Activated T-helper 1 cell treated with anti-CD3 and anti-CD28 coated beads, Interleukin-12 subunit alpha, Interleukin-12 subunit beta, Interleukin-2, Interleukin-4 antibody, amounts not matched to agents 30 ng/mL and 10 ng/mL and 1 ng/mL, durations not matched to agents 14 hours and 24 hours and 36 hours (primary cell): ENCODE results near the gene CCDC27. TPM values are rescaled to one million over a fixed set of nuclear protein-coding genes. Genes with fewer than 3 reads are reported as not detected.
"Not testable (repeated sequence)": the region's sequence is repeated elsewhere in the genome, so short reads cannot be mapped to it uniquely, and the experiment has no call there.

ENCODE experiments used
- DNase-seq: peaks from one replicate; pipeline ENCODE4 v3.0.0; 2021; ENCODE audit warnings: low spot score
- H3K27ac Mint-ChIP-seq: one replicate; pipeline ENCODE4 v1.8.0; 2021; ENCODE audit warnings: mild to moderate bottlenecking, mixed read lengths
- H3K27me3 Mint-ChIP-seq: one replicate; pipeline ENCODE4 v1.8.0; 2022; ENCODE audit warnings: mild to moderate bottlenecking, moderate library complexity, mixed read lengths; ENCODE audit not compliant: insufficient read depth
- H3K36me3 Mint-ChIP-seq: one replicate; pipeline ENCODE4 v1.8.0; 2021; ENCODE audit warnings: low read depth, mixed read lengths
- H3K4me1 Mint-ChIP-seq: one replicate; pipeline ENCODE4 v1.8.0; 2021; ENCODE audit warnings: low read depth, mixed read lengths
- H3K4me3 Mint-ChIP-seq: one replicate; pipeline ENCODE4 v1.8.0; 2021; ENCODE audit warnings: mild to moderate bottlenecking, moderate library complexity, mixed read lengths
- H3K9me3 Mint-ChIP-seq: one replicate; pipeline ENCODE4 v1.8.0; 2021; ENCODE audit warnings: mixed read lengths
- intact Hi-C: fragments of 100-400 bp; cut with micrococcal nuclease; formaldehyde crosslinking; loops from one replicate; pipeline ENCODE4 v1.15.1; 2024
- total RNA-seq: library from RNA; stranded (reverse); gene quantifications from 2 replicates; pipeline ENCODE4 v1.2.3, GENCODE V29; 2022

CCDC27 gene
- total RNA-seq, 1 donor from 2014 or later, result not detected

GRCh38 chr1:3712573-3713535 is 39.4 kb upstream of the CCDC27 start:
- H3K4me1 Mint-ChIP-seq, result no peaks in the 10 kb centered on the region
- intact Hi-C loops, result no loop called here
- peaks cover 3% of the 10 kb centered on the region for H3K27me3 Mint-ChIP-seq
- H3K4me3 Mint-ChIP-seq, result no peak overlapping the region
- H3K9me3 Mint-ChIP-seq, result no peaks in the 10 kb centered on the region
- no peak overlapping the region for H3K27ac Mint-ChIP-seq
- DNase-seq, result no peak
- H3K36me3 Mint-ChIP-seq, result no peaks in the 10 kb centered on the region

GRCh38 chr1:3713840-3714239 is 38.4 kb upstream of the CCDC27 start:
- no peaks in the 10 kb centered on the region for H3K27me3 Mint-ChIP-seq
- H3K4me1 Mint-ChIP-seq, result no peaks in the 10 kb centered on the region
- intact Hi-C loops, result no loop called here
- H3K9me3 Mint-ChIP-seq, result no peaks in the 10 kb centered on the region
- H3K36me3 Mint-ChIP-seq, result no peaks in the 10 kb centered on the region
- no peak for DNase-seq
- H3K27ac Mint-ChIP-seq, result no peak overlapping the region
- no peak overlapping the region for H3K4me3 Mint-ChIP-seq

GRCh38 chr1:3714284-3714741 is 37.9 kb upstream of the CCDC27 start:
- H3K36me3 Mint-ChIP-seq, result no peaks in the 10 kb centered on the region
- H3K27me3 Mint-ChIP-seq, result no peaks in the 10 kb centered on the region
- intact Hi-C loops, result no loop called here
- no peak overlapping the region for H3K27ac Mint-ChIP-seq
- DNase-seq, result no peak
- H3K4me3 Mint-ChIP-seq, result no peak overlapping the region
- H3K4me1 Mint-ChIP-seq, result no peaks in the 10 kb centered on the region
- H3K9me3 Mint-ChIP-seq, result no peaks in the 10 kb centered on the region

GRCh38 chr1:3714814-3715213 is 37.4 kb upstream of the CCDC27 start:
- Mint-ChIP-seq H3K27ac (no peak overlapping the region), H3K36me3 (no peaks in the 10 kb centered on the region), H3K4me1 (no peaks in the 10 kb centered on the region), H3K9me3 (no peaks in the 10 kb centered on the region), H3K27me3 (no peaks in the 10 kb centered on the region), H3K4me3 (no peak overlapping the region)
- no peak for DNase-seq
- intact Hi-C loops, result no loop called here

GRCh38 chr1:3716351-3716750 is 35.9 kb upstream of the CCDC27 start:
- Mint-ChIP-seq H3K36me3 (no peaks in the 10 kb centered on the region), H3K9me3 (no peaks in the 10 kb centered on the region)
- intact Hi-C loops, result no loop called here

GRCh38 chr1:3717041-3717714 is 35.1 kb upstream of the CCDC27 start:
- intact Hi-C loops, result no loop called here
- no peak for DNase-seq
- no peak overlapping the region for H3K27ac Mint-ChIP-seq
- H3K4me3 Mint-ChIP-seq, result no peak overlapping the region
- no peaks in the 10 kb centered on the region for H3K4me1 Mint-ChIP-seq
- no peaks in the 10 kb centered on the region for H3K9me3 Mint-ChIP-seq
- H3K36me3 Mint-ChIP-seq, result no peaks in the 10 kb centered on the region
- no peaks in the 10 kb centered on the region for H3K27me3 Mint-ChIP-seq

More at GRCh38 chr1:3716351-3716750, 35.9 kb upstream of the CCDC27 start:
- Mint-ChIP-seq H3K27ac (no peak overlapping the region), H3K4me1 (no peaks in the 10 kb centered on the region), H3K4me3 (no peak overlapping the region), H3K27me3 (no peaks in the 10 kb centered on the region)
- no peak for DNase-seq

- H3K9me3 Mint-ChIP-seq, result no peaks in the 10 kb centered on the region
- intact Hi-C loops, result no loop called here
- H3K4me1 Mint-ChIP-seq, result no peaks in the 10 kb centered on the region
- H3K4me3 Mint-ChIP-seq, result no peak overlapping the region
- no peaks in the 10 kb centered on the region for H3K27me3 Mint-ChIP-seq
- no peak overlapping the region for H3K27ac Mint-ChIP-seq
- DNase-seq, result peak; percentile 8
- no peaks in the 10 kb centered on the region for H3K36me3 Mint-ChIP-seq
These were observed 34.3 kb upstream of the CCDC27 start for GRCh38 chr1:3717715-3718601.

GRCh38 chr1:3718764-3719163 is 33.5 kb upstream of the CCDC27 start:
- Mint-ChIP-seq H3K27me3 (no peaks in the 10 kb centered on the region), H3K4me1 (no peaks in the 10 kb centered on the region), H3K9me3 (no peaks in the 10 kb centered on the region), H3K36me3 (no peaks in the 10 kb centered on the region), H3K27ac (no peak overlapping the region), H3K4me3 (no peak overlapping the region)
- DNase-seq, result no peak
- intact Hi-C loops, result no loop called here

GRCh38 chr1:3721955-3722465 is 30.2 kb upstream of the CCDC27 start:
- Mint-ChIP-seq H3K27me3 (no peaks in the 10 kb centered on the region), H3K9me3 (no peaks in the 10 kb centered on the region)
- intact Hi-C loops, result no loop called here

GRCh38 chr1:3722846-3723245 is 29.4 kb upstream of the CCDC27 start:
- Mint-ChIP-seq H3K9me3 (no peaks in the 10 kb centered on the region), H3K27ac (no peak overlapping the region), H3K4me3 (no peak overlapping the region), H3K27me3 (no peaks in the 10 kb centered on the region), H3K36me3 (no peaks in the 10 kb centered on the region), H3K4me1 (no peaks in the 10 kb centered on the region)
- no peak for DNase-seq
- intact Hi-C loops, result no loop called here

More at GRCh38 chr1:3721955-3722465, 30.2 kb upstream of the CCDC27 start:
- no peaks in the 10 kb centered on the region for H3K36me3 Mint-ChIP-seq
- no peaks in the 10 kb centered on the region for H3K4me1 Mint-ChIP-seq
- peak overlapping the region; percentile 52 for H3K27ac Mint-ChIP-seq
- DNase-seq, result no peak
- H3K4me3 Mint-ChIP-seq, result no peak overlapping the region

GRCh38 chr1:3724416-3725030 is 27.7 kb upstream of the CCDC27 start:
- intact Hi-C loops, result loop anchor here (1.0 kb wide), 2 partner anchors 159 to 233 kb away; no protein-coding TSS in a partner anchor
- H3K27me3 Mint-ChIP-seq, H3K36me3 Mint-ChIP-seq, H3K27ac Mint-ChIP-seq, H3K4me3 Mint-ChIP-seq, H3K4me1 Mint-ChIP-seq, H3K9me3 Mint-ChIP-seq: not testable (repeated sequence)
- DNase-seq, result peak; percentile 43

- DNase-seq, result no peak
- Mint-ChIP-seq H3K9me3 (no peaks in the 10 kb centered on the region), H3K27me3 (no peaks in the 10 kb centered on the region), H3K36me3 (no peaks in the 10 kb centered on the region), H3K4me3 (no peak overlapping the region), H3K4me1 (no peaks in the 10 kb centered on the region), H3K27ac (no peak overlapping the region)
- intact Hi-C loops, result no loop called here
These were observed 26.9 kb upstream of the CCDC27 start for GRCh38 chr1:3725366-3725765.
